Measurements from ENCODE around the gene GLG1. TPM values are rescaled to one million over a fixed set of nuclear protein-coding genes. Genes with fewer than 3 reads are reported as not detected.

Gene GLG1
- total RNA-seq, 1 experiment from 2014 or later, result 135 TPM

DNA sequence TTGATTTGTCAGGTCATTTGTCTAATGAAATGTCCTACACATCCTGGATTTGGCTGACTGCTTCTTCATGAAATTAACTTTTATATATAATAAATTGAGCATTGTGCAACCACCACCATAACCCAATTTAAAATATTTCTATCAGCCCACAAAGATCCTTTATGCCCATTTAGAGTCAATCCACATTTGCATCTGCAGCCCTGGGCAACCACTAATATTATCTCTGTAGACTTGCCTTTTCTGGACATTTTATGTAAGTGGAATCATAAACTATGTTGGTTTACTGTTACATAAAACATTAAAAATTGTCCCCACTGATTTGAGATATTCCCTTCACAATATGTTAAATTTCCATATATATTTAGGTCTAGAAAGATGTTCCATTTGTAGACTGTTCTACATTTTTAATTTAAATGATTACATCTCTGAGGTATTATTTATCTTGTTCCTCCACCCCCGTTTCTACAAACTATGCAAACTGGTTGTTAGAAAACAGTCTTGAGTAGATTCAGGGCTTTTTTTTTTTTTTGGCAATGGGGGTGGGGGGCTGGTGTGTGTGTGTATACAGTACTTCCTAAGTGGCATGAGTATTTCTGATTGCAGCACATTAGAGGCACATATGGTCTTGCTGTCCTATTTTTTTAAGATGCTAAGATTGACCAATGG, 43.1 kb upstream of the GLG1 start:
- Histone ChIP-seq H3T11ph (ENCODE audit: low read length) (no peak overlapping the region), H3K14ac (ENCODE audit: insufficient read depth, low read length) (no peak overlapping the region), H3K4ac (ENCODE audit: low read depth, low read length) (no peak overlapping the region), H3K4me1 (ENCODE audit: insufficient read depth, low read length) (no peaks in the 10 kb centered on the region), H2BK20ac (ENCODE audit: low read depth, low read length, poor library complexity, severe bottlenecking) (no peak overlapping the region), H3K9ac (ENCODE audit: extremely low read depth, insufficient read length, low read length) (no peak overlapping the region), H3K18ac (ENCODE audit: insufficient read length, low read depth, low read length) (no peak overlapping the region), H3K23me2 (ENCODE audit: insufficient read length, low read depth, low read length, poor library complexity, severe bottlenecking) (no peaks in the 10 kb centered on the region), H2BK12ac (ENCODE audit: insufficient read length, low read depth, low read length) (no peak overlapping the region), H2AFZ (ENCODE audit: low read length) (no peak overlapping the region), H2AK5ac (ENCODE audit: insufficient read length, low read length) (no peak overlapping the region), H3K23ac (ENCODE audit: insufficient read length, low read depth, low read length) (no peak overlapping the region), H3K27me3 (ENCODE audit: insufficient read depth, low read length) (no peaks in the 10 kb centered on the region), H4K91ac (ENCODE audit: insufficient read length, low read depth, low read length) (no peak overlapping the region), H4K5ac (ENCODE audit: insufficient read length, low read depth, low read length) (no peak overlapping the region), H3K4me2 (ENCODE audit: insufficient read depth, insufficient read length, low read length) (no peak overlapping the region), H2BK5ac (ENCODE audit: insufficient read length, low read length) (no peak overlapping the region), H3K9me3 (ENCODE audit: control insufficient read depth, low read depth, low read length) (no peaks in the 10 kb centered on the region), H4K20me1 (ENCODE audit: control insufficient read depth, insufficient read depth, insufficient read length) (no peaks in the 10 kb centered on the region), H3K79me2 (ENCODE audit: insufficient read depth, low read length) (peaks cover 3% of the 10 kb centered on the region; the same call in 1 of the 2 replicates), H3K56ac (ENCODE audit: insufficient read length, low read depth, low read length) (no peak overlapping the region), H4K8ac (replicated peaks; ENCODE audit: insufficient read length, low read depth, low read length) (no peak overlapping the region), H2BK120ac (ENCODE audit: low read depth, low read length, poor library complexity, severe bottlenecking) (no peak overlapping the region), H3K79me1 (ENCODE audit: insufficient read depth, low read depth, low read length, poor library complexity, severe bottlenecking) (peaks cover 8% of the 10 kb centered on the region), H2BK15ac (ENCODE audit: low read depth, low read length) (no peak overlapping the region), H3K27ac (ENCODE audit: insufficient read length, low read depth, low read length) (no peak overlapping the region)
- Mint-ChIP-seq H3K4me3 (no peak overlapping the region), H3K4me1 (no peaks in the 10 kb centered on the region; a peak in 1 of 4 replicates), H3K9me3 (no peaks in the 10 kb centered on the region), H3K36me3 (ENCODE audit: insufficient read depth in 1 of 3, low read depth in 3 of 3) (peaks cover 35 to 84% (median 69%) of the 10 kb centered on the region in 3 experiments; a peak in 6 of 7 replicates), H3K27ac (no peak overlapping the region), H3K27me3 (ENCODE audit: low read depth) (no peaks in the 10 kb centered on the region)
- TF ChIP-seq, protein P1, sequence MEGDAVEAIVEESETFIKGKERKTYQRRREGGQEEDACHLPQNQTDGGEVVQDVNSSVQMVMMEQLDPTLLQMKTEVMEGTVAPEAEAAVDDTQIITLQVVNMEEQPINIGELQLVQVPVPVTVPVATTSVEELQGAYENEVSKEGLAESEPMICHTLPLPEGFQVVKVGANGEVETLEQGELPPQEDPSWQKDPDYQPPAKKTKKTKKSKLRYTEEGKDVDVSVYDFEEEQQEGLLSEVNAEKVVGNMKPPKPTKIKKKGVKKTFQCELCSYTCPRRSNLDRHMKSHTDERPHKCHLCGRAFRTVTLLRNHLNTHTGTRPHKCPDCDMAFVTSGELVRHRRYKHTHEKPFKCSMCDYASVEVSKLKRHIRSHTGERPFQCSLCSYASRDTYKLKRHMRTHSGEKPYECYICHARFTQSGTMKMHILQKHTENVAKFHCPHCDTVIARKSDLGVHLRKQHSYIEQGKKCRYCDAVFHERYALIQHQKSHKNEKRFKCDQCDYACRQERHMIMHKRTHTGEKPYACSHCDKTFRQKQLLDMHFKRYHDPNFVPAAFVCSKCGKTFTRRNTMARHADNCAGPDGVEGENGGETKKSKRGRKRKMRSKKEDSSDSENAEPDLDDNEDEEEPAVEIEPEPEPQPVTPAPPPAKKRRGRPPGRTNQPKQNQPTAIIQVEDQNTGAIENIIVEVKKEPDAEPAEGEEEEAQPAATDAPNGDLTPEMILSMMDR (conservative IDR thresholded peaks at IDR 0.05), result no peak
- no peak for DNase-seq
- no CpG with 5 or more reads among the region's 1 CpG for WGBS (ENCODE audit: extremely low coverage, insufficient read length, low lambda C conversion rate)

Measured in H9 (cell line).